PC-3 (cell line): Measurements from ENCODE around the gene ARHGEF28. TPM values are rescaled to one million over a fixed set of nuclear protein-coding genes. Genes with fewer than 3 reads are reported as not detected.

Experiments
- ATAC-seq: fragments of 200-7000 bp; cut with Tn5 transposase; 2 replicates; pipeline ENCODE4 v1.9.1; 2020; ENCODE audit warnings: mild to moderate bottlenecking, moderate library complexity
- BruUV-seq: library from RNA; stranded (reverse); fragments of 400-500 nt; replicated peaks from 2 replicates; lab custom pipeline; 2021; lab: Mats Ljungman, UMichigan
- CTCF ChIA-PET: fragments of 300-600 bp; sonication (Branson Sonifier 250); formaldehyde crosslinking; loops from one replicate; lab custom pipeline; 2022; ENCODE audit warnings: antibody characterized with exemption; lab: Charles Lee
- POLR2A ChIA-PET: fragments of 300-600 bp; sonication (Branson Sonifier 250); formaldehyde crosslinking; loops from one replicate; lab custom pipeline; 2022; ENCODE audit warnings: antibody characterized with exemption; ENCODE audit not compliant: unreplicated experiment; lab: Charles Lee
- DNase-seq: peaks from one replicate; pipeline ENCODE4 v3.0.0-alpha.2; 2015
- H2AFZ ChIP-seq: fragments of 300-600 bp; sonication (generic); 2 replicates; pipeline ENCODE4 v1.6.0; 2016; ENCODE audit warnings: antibody characterized with exemption, low read length
- H3F3A ChIP-seq: fragments of 300-600 bp; sonication (generic); one replicate; pipeline ENCODE4 v1.6.0; 2017; ENCODE audit warnings: antibody characterized with exemption, low read length, control low read depth, mild to moderate bottlenecking; ENCODE audit not compliant: unreplicated experiment
- H3K27ac ChIP-seq: fragments of 300-600 bp; sonication (generic); 2 replicates; pipeline ENCODE4 v1.5.1; 2016; ENCODE audit warnings: mild to moderate bottlenecking, low read length
- H3K27me3 ChIP-seq: fragments of 300-600 bp; sonication (generic); 2 replicates; pipeline ENCODE4 v1.6.1; 2016; ENCODE audit warnings: low read length, mixed read lengths
- H3K36me3 ChIP-seq: fragments of 300-600 bp; sonication (generic); 2 replicates; pipeline ENCODE4 v1.6.1; 2016; ENCODE audit warnings: low read depth, mixed run types, low read length, mixed read lengths
- H3K4me1 ChIP-seq: fragments of 300-600 bp; sonication (generic); 2 replicates; pipeline ENCODE4 v1.5.1; 2016; ENCODE audit warnings: low read length; ENCODE audit not compliant: insufficient read depth
- H3K4me2 ChIP-seq: fragments of 300-600 bp; sonication (generic); 2 replicates; pipeline ENCODE4 v1.6.0; 2016; ENCODE audit warnings: low read length
- H3K4me3 ChIP-seq: fragments of 300-600 bp; sonication (generic); 2 replicates; pipeline ENCODE4 v1.5.1; 2016; ENCODE audit warnings: mild to moderate bottlenecking, low read length, mixed read lengths
- H3K79me2 ChIP-seq: fragments of 300-600 bp; sonication (generic); 2 replicates; pipeline ENCODE4 v1.6.1; 2017; ENCODE audit warnings: low read length, mixed read lengths
- H3K9ac ChIP-seq: fragments of 300-600 bp; sonication (generic); 2 replicates; pipeline ENCODE4 v1.6.0; 2016; ENCODE audit warnings: mild to moderate bottlenecking, low read length
- H3K9me2 ChIP-seq: fragments of 300-600 bp; sonication (generic); replicated peaks from 2 replicates; pipeline ENCODE4 v1.6.1; 2016; ENCODE audit warnings: mixed run types, low read length, mixed read lengths
- H3K9me3 ChIP-seq: fragments of 300-600 bp; sonication (generic); 2 replicates; pipeline ENCODE4 v1.6.1; 2016; ENCODE audit warnings: low read length, mixed read lengths
- H4K20me1 ChIP-seq: fragments of 300-600 bp; sonication (generic); 2 replicates; pipeline ENCODE4 v1.6.1; 2016; ENCODE audit warnings: low read length, mixed read lengths
- EZH2 ChIP-seq: fragments of 300-600 bp; sonication (generic); IDR thresholded peaks from one replicate; pipeline ENCODE4 v1.6.1; 2017; ENCODE audit warnings: antibody characterized with exemption, mild to moderate bottlenecking, low read length; ENCODE audit not compliant: unreplicated experiment
- EZH2phosphoT487 ChIP-seq: fragments of 300-600 bp; sonication (generic); IDR thresholded peaks from 2 replicates; pipeline ENCODE4 v1.6.1; 2018; ENCODE audit warnings: mild to moderate bottlenecking, antibody characterized with exemption, low read length, borderline replicate concordance
- intact Hi-C: fragments of 100-400 bp; cut with micrococcal nuclease; formaldehyde crosslinking; loops from 2 replicates; pipeline ENCODE4 v1.9.0; 2023
- total RNA-seq: library from RNA; depleted of rRNA; stranded (reverse); fragments of >200 nt; gene quantifications from 2 replicates; pipeline ENCODE4 v1.2.3, GENCODE V29; 2014
- TF ChIP-seq, protein P1 (sequence below): fragments of 300-600 bp; sonication (generic); conservative IDR thresholded peaks from 2 replicates; pipeline ENCODE4 v1.5.1; 2017; ENCODE audit warnings: antibody characterized with exemption, low read depth, mild to moderate bottlenecking, low read length

The ARHGEF28 gene
- total RNA-seq, 1 experiment from 2014 or later, result 24.2 TPM

DNA sequence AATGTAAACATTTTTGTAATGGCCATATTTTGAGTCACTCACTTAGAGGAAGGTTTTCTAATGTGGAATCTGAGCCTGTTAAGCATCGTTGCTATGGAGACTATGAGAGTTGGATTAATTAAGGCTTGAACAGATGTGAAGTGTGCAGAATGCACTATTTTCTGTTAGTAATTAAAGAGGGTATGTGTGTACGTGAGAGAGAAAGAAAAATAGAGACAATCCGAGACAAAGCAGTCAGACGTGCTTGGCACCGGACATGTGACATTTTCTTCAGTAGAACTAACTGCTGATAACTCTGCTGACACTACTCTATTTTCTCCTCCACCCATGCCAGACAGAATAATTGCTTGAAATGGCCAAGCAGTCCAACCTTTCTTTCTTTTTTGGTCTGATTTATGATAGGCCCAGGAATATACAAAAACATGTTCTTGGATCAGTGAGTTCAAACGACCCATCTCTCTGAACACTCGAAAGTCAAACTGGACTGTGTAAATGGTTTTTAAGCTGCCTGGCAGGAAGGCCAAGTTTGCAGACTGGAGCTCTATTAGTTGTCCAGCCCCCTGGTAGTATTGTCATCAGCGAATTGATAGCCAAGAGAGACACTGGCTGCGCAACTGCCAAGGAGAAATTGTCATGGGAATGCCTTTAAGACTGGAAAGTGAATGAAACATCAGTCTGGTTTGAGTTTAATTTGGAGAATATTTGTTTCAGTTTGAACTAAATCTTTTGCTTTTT lies 322.1 kb downstream of the ARHGEF28 start:
- Histone ChIP-seq H3K36me3 (no peaks in the 10 kb centered on the region), H3K79me2 (no peaks in the 10 kb centered on the region), H3K9me2 (no peaks in the 10 kb centered on the region), H3K9me3 (no peaks in the 10 kb centered on the region), H3F3A (no peaks in the 10 kb centered on the region), H2AFZ (no peak overlapping the region), H3K4me2 (no peak overlapping the region), H3K27me3 (no peaks in the 10 kb centered on the region), H3K27ac (no peak overlapping the region), H3K4me3 (no peak overlapping the region), H3K4me1 (0 out of 2 replicates have a peak, but pooled peaks cover 6% of the 10 kb centered on the region), H4K20me1 (no peaks in the 10 kb centered on the region), H3K9ac (no peak overlapping the region)
- intact Hi-C loops, result no loop called here
- no peak for DNase-seq
- ChIA-PET POLR2A (no interaction called here), CTCF (no interaction called here)
- no peak for ATAC-seq
- no TSS peak for BruUV-seq
- TF ChIP-seq, protein P1, sequence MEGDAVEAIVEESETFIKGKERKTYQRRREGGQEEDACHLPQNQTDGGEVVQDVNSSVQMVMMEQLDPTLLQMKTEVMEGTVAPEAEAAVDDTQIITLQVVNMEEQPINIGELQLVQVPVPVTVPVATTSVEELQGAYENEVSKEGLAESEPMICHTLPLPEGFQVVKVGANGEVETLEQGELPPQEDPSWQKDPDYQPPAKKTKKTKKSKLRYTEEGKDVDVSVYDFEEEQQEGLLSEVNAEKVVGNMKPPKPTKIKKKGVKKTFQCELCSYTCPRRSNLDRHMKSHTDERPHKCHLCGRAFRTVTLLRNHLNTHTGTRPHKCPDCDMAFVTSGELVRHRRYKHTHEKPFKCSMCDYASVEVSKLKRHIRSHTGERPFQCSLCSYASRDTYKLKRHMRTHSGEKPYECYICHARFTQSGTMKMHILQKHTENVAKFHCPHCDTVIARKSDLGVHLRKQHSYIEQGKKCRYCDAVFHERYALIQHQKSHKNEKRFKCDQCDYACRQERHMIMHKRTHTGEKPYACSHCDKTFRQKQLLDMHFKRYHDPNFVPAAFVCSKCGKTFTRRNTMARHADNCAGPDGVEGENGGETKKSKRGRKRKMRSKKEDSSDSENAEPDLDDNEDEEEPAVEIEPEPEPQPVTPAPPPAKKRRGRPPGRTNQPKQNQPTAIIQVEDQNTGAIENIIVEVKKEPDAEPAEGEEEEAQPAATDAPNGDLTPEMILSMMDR, result no peak
- no peak for TF ChIP-seq EZH2phosphoT487
- TF ChIP-seq EZH2, result no peak

DNA sequence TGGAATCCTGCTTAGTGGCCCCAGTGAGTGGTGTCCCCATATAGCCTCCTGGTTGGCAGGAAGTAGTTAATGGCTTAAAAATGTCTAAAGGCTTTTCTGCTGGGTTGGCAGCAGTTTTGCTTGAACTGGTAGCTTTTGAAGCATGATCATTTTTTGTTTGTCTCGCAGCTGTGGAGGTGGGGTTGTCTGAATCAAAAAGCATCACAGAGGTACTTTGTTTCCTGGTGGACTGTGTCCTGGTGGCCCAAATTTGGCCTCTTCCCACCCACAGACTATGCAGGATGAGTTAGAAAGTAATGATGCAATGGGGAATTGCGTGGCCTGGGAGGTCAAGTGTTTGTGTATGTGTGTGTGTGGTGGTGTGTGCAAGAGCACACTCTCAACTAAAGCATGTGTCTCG lies 322.7 kb downstream of the ARHGEF28 start:
- ATAC-seq (no peak), DNase-seq (no peak)
- ChIA-PET CTCF (no interaction called here), POLR2A (no interaction called here)
- Histone ChIP-seq H3K4me3 (no peak overlapping the region), H3K79me2 (no peaks in the 10 kb centered on the region), H2AFZ (no peak overlapping the region), H3K9me2 (no peaks in the 10 kb centered on the region), H3K27me3 (no peaks in the 10 kb centered on the region), H3F3A (no peaks in the 10 kb centered on the region), H3K4me1 (0 out of 2 replicates have a peak, but pooled peaks cover 6% of the 10 kb centered on the region), H3K36me3 (no peaks in the 10 kb centered on the region), H4K20me1 (no peaks in the 10 kb centered on the region), H3K9ac (no peak overlapping the region), H3K9me3 (no peaks in the 10 kb centered on the region), H3K27ac (no peak overlapping the region), H3K4me2 (no peak overlapping the region)
- no peak for TF ChIP-seq EZH2phosphoT487
- no peak for TF ChIP-seq EZH2
- TF ChIP-seq, protein P1, result no peak
- intact Hi-C loops, result no loop called here
- BruUV-seq, result no TSS peak

DNA sequence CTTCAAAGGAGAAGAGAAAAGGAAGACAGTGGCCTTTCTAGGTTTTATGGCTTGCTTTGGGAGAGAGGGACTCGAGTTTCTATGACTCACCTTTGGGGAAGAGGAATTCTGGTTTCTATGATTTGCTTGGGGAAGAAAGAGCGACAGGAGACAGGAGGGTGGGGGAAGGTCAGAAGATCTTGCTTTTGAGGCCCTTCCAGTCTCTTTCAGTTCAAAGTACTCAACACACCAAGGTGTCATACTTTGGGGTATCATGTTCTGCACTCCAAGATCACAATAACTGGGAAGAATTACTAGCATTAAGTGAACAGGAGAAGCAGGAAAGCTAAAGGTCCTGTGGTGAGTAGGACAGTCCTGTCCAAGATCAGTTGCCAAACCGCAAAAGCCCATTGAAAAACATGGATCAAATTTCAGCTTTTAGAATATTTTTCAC lies 324.5 kb downstream of the ARHGEF28 start:
- no peaks in the 10 kb centered on the region for H3K79me2 ChIP-seq
- CTCF ChIA-PET, result no interaction called here
- ATAC-seq, result no peak
- H2AFZ ChIP-seq, result no peak overlapping the region
- no peak overlapping the region for H3K4me3 ChIP-seq
- H3K27ac ChIP-seq, result no peak overlapping the region
- BruUV-seq, result no TSS peak
- no peak overlapping the region for H3K9ac ChIP-seq
- H3K4me2 ChIP-seq, result no peak overlapping the region
- H3K36me3 ChIP-seq, result no peaks in the 10 kb centered on the region
- intact Hi-C loops, result no loop called here
- POLR2A ChIA-PET, result no interaction called here
- no peaks in the 10 kb centered on the region for H4K20me1 ChIP-seq
- H3K4me1 ChIP-seq, result 0 out of 2 replicates have a peak, but pooled peaks cover 6% of the 10 kb centered on the region
- TF ChIP-seq EZH2phosphoT487, result no peak
- TF ChIP-seq, protein P1, result no peak
- TF ChIP-seq EZH2, result no peak
- H3F3A ChIP-seq, result no peaks in the 10 kb centered on the region
- no peaks in the 10 kb centered on the region for H3K9me2 ChIP-seq
- H3K9me3 ChIP-seq, result no peaks in the 10 kb centered on the region
- DNase-seq, result no peak
- H3K27me3 ChIP-seq, result no peaks in the 10 kb centered on the region
